Uterus (tissue), 4 donors: Measurements from ENCODE around the gene MYOG. TPM values are rescaled to one million over a fixed set of nuclear protein-coding genes. Genes with fewer than 3 reads are reported as not detected.
A peak's percentile ranks its signal among the peaks of the same experiment; 100 is the strongest.

Source experiments
- DNase-seq, 2 donors: peaks; one replicate each; pipeline ENCODE4 v3.0.0-alpha.2; 2019 to 2020
- H3K27ac ChIP-seq, 2 donors: fragments of 200-600 bp; sonication (generic); 1 replicate in 1 of 2; 2 replicates in 1 of 2; pipeline ENCODE4 v1.5.1; 2016 to 2018
- H3K27me3 ChIP-seq, 2 donors: fragments of 200-600 bp; sonication (generic); one replicate each; pipeline ENCODE4 v1.5.1; 2018 to 2019; ENCODE audit warnings: control low read depth in 1 of 2
- H3K36me3 ChIP-seq, 2 donors: fragments of 200-600 bp; sonication (generic); one replicate each; pipeline ENCODE4 v1.5.1; 2019; ENCODE audit warnings: control low read depth in 1 of 2
- H3K4me1 ChIP-seq, 2 donors: fragments of 200-600 bp; sonication (generic); one replicate each; pipeline ENCODE4 v1.5.1; 2018 to 2019; ENCODE audit warnings: control low read depth in 1 of 2
- H3K4me3 ChIP-seq, 2 donors: fragments of 200-600 bp; sonication (generic); 1 replicate in 1 of 2; 2 replicates in 1 of 2; pipeline ENCODE4 v1.5.1; 2018 to 2019; ENCODE audit warnings: mild to moderate bottlenecking in 1 of 2
- H3K9me3 ChIP-seq, 2 donors: fragments of 200-600 bp; sonication (generic); one replicate each; pipeline ENCODE4 v1.5.1; 2019; ENCODE audit warnings: control low read depth in 1 of 2
- POLR2A ChIP-seq, 2 donors: fragments of 450-650 bp; IDR thresholded peaks; one replicate each; pipeline ENCODE4 v1.6.1; 2016; ENCODE audit warnings: antibody characterized with exemption in 2 of 2, mild to moderate bottlenecking in 1 of 2, moderate library complexity in 1 of 2
- intact Hi-C: fragments of 100-400 bp; cut with DNase I; formaldehyde crosslinking; loops from one replicate; pipeline ENCODE4 v1.15.1; 2023; ENCODE audit warnings: low total_unique reads
- total RNA-seq, 4 donors: library from RNA; depleted of rRNA in 3 of 4; stranded (reverse); fragments of >200 nt in 3 of 4; gene quantifications; one replicate each; pipeline versions ENCODE4 v1.1.0 to v1.2.4, GENCODE V29; 2014 to 2023
- TF ChIP-seq, protein P1 (sequence below), 4 experiments: fragments of 200-600 bp in 2 of 4; fragments of 450-650 bp in 2 of 4; sonication (generic) in 2 of 4; IDR thresholded peaks; one replicate each; pipeline ENCODE4 v1.5.1; 2016 to 2019; ENCODE audit warnings: antibody characterized with exemption in 4 of 4, mild to moderate bottlenecking in 2 of 4, moderate library complexity in 1 of 4
- donor health status: DM: yes; HTN: yes; CAD: no.

The MYOG gene
- total RNA-seq, 4 donors from 2014 or later, result not detected

DNA sequence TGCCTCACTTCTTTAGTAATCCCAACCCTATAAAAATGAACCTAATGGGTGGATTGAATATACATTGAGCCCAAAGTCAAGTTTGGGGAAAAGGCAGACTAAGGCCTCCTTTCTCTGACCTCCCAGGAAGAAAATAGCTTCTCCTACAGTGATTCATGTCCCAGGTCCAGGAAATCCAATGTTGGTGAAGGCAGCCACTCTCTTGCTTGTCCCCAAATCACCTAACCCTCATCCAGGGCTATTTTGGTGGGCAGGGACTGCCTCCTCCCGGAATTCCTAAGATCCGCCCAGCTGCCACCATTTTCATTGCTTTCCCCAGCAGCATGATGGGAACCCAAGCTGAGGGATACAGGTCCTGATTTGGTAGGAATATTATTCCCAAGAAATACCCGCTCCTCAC lies 8.4 kb downstream of the MYOG start:
- Histone ChIP-seq H3K4me1 (no peaks in the 10 kb centered on the region), H3K9me3 (no peaks in the 10 kb centered on the region), H3K4me3 (no peak overlapping the region), H3K27ac (no peak overlapping the region), H3K36me3 (no peaks in the 10 kb centered on the region), H3K27me3 (no peaks in the 10 kb centered on the region)
- no peak for DNase-seq
- TF ChIP-seq POLR2A (IDR thresholded peaks at IDR 0.05), result no peak
- TF ChIP-seq, protein P1, sequence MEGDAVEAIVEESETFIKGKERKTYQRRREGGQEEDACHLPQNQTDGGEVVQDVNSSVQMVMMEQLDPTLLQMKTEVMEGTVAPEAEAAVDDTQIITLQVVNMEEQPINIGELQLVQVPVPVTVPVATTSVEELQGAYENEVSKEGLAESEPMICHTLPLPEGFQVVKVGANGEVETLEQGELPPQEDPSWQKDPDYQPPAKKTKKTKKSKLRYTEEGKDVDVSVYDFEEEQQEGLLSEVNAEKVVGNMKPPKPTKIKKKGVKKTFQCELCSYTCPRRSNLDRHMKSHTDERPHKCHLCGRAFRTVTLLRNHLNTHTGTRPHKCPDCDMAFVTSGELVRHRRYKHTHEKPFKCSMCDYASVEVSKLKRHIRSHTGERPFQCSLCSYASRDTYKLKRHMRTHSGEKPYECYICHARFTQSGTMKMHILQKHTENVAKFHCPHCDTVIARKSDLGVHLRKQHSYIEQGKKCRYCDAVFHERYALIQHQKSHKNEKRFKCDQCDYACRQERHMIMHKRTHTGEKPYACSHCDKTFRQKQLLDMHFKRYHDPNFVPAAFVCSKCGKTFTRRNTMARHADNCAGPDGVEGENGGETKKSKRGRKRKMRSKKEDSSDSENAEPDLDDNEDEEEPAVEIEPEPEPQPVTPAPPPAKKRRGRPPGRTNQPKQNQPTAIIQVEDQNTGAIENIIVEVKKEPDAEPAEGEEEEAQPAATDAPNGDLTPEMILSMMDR (IDR thresholded peaks at IDR 0.05), result no peak
- intact Hi-C loops, result no loop called here

DNA sequence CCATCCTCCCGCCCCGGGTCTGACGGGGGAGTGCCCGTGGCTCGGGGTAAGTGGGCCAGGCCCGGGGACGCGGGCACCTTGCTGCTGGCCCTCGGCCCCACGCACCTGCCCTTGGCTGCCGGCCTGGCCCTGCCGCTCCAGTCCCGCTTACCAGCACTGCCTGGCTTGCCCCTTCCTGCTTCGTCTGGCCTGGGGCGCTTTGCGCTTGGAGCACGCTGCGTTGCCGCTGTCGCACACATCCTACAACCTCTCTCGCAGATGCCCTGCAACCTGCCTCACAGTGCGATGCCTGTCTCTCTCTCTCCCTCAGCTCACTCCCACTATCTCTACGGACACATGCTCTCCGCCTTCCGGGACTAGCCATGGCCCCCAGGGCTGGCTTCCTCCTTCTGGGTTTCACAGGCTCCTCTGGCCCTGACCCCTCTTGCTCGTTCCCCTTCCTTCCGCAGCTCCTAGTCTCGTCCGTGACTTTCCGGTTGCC lies 9.7 kb downstream of the MYOG start:
- Histone ChIP-seq H3K36me3 (no peaks in the 10 kb centered on the region), H3K4me3 (peak overlapping the region; percentile 1 to 4), H3K9me3 (no peaks in the 10 kb centered on the region), H3K27ac (no peak overlapping the region), H3K27me3 (no peaks in the 10 kb centered on the region), H3K4me1 (no peaks in the 10 kb centered on the region)
- TF ChIP-seq POLR2A (IDR thresholded peaks at IDR 0.05), result no peak
- TF ChIP-seq, protein P1 (IDR thresholded peaks at IDR 0.05), result no peak
- no peak for DNase-seq
- intact Hi-C loops, result no loop called here

DNA sequence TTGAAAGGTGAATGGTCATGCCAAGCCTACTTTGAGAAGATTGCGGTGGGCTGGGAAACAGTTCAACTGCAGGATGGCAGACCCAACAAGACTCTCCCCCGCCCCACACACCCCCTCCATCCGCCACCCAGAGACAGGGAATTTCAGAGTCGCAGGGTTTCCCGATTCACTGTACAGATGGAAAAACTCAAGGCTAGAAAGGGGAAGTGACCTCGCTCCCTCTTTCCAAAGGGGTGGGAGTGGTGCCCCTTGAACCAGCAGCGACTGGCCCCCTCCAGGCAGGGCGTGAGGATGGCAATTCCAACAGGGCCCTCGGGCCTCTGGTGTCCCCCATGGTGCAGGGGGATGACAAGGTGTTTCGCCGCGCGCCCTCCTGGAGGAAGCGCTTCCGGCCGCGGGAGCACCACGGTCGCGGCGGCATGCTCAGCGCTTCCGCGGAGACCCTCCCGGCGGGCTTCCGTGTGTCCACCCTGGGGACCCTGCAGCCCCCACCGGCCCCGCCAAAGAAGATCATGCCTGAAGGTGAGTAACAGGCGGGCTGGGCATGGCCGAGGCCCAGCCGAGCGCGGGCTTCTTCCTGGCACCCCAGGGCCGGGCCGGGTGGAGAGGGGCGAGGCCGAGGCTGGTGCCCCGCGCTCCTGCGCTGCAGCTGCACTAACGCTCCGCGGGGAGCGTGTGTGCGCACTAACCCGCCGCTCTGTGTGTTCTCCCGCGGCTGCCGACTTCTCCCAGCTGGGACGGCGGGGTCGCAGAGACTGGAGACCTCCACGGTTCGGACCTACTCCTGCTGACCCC lies 10.4 kb downstream of the MYOG start:
- no peak overlapping the region for H3K27ac ChIP-seq
- peak overlapping the region; percentile 1 to 4 for H3K4me3 ChIP-seq
- DNase-seq, result no peak
- H3K36me3 ChIP-seq, result no peaks in the 10 kb centered on the region
- H3K27me3 ChIP-seq, result no peaks in the 10 kb centered on the region
- H3K9me3 ChIP-seq, result no peaks in the 10 kb centered on the region
- intact Hi-C loops, result no loop called here
- TF ChIP-seq POLR2A (IDR thresholded peaks at IDR 0.05), result no peak
- TF ChIP-seq, protein P1 (IDR thresholded peaks at IDR 0.05), result no peak
- no peaks in the 10 kb centered on the region for H3K4me1 ChIP-seq

DNA sequence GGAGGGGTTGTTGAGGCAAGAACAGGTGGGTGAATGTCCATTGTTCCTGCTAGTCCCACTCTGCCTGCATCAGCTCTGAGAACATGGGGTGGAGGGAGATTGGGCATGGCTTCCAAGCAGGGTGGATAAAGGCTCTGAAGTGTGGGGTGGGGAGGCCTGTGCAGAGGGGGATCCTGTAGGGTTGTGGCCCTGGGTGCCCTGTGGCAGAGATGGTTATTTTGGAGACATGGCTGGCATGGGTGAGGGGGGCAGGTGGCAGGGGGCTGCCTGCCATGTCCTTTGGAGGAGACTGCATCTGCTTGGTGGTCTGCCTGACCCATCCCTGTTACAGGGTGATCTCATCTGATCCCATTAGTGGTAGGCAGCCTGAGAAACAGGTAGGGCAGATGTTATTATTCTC lies 11.2 kb downstream of the MYOG start:
- Histone ChIP-seq H3K4me1 (peaks cover 0 to 6% of the 10 kb centered on the region in 2 donors), H3K27ac (no peak overlapping the region), H3K4me3 (no peak overlapping the region), H3K27me3 (no peaks in the 10 kb centered on the region), H3K36me3 (no peaks in the 10 kb centered on the region), H3K9me3 (no peaks in the 10 kb centered on the region)
- no peak for DNase-seq
- TF ChIP-seq, protein P1 (IDR thresholded peaks at IDR 0.05), result no peak
- no peak for TF ChIP-seq POLR2A (IDR thresholded peaks at IDR 0.05)
- intact Hi-C loops, result no loop called here

GRCh38 chr1:203073469-203073868 lies 12.3 kb downstream of the MYOG start:
- TF ChIP-seq, protein P1 (IDR thresholded peaks at IDR 0.05), result no peak
- TF ChIP-seq POLR2A (IDR thresholded peaks at IDR 0.05), result no peak
- H3K4me3 ChIP-seq, result no peak overlapping the region
- no peaks in the 10 kb centered on the region for H3K36me3 ChIP-seq
- H3K4me1 ChIP-seq, result peaks cover 0 to 6% of the 10 kb centered on the region in 2 donors
- no peaks in the 10 kb centered on the region for H3K27me3 ChIP-seq
- H3K27ac ChIP-seq, result no peak overlapping the region
- intact Hi-C loops, result no loop called here
- H3K9me3 ChIP-seq, result no peaks in the 10 kb centered on the region
- no peak for DNase-seq
